Heart right ventricle (tissue), 16 donors: ENCODE measurements around the gene SLC35A1. TPM values are rescaled to one million over a fixed set of nuclear protein-coding genes. Genes with fewer than 3 reads are reported as not detected.

Source experiments
- ATAC-seq, 8 donors: fragments of 200-7000 bp; cut with Tn5 transposase; one replicate each; pipeline ENCODE4 v1.9.1; 2020; ENCODE audit warnings: mild to moderate bottlenecking in 8 of 8, moderate library complexity in 8 of 8, moderate number of reproducible peaks in 1 of 8
- DNase-seq, 2 donors: peaks; one replicate each; pipeline ENCODE4 v3.0.0-alpha.2; 2020
- H3K27ac ChIP-seq, 10 donors: fragments of 200-600 bp; sonication (generic) in 2 of 10; one replicate each; pipeline versions ENCODE4 v1.5.0 to v1.8.0; 2020 to 2022; ENCODE audit warnings: mild to moderate bottlenecking in 3 of 10
- H3K27me3 ChIP-seq, 7 donors: fragments of 200-600 bp; one replicate each; pipeline ENCODE4 v1.8.0; 2021 to 2022; ENCODE audit warnings: mild to moderate bottlenecking in 2 of 7
- H3K36me3 ChIP-seq, 9 donors: fragments of 200-600 bp; sonication (generic) in 1 of 9; one replicate each; pipeline versions ENCODE4 v1.5.0 to v1.8.0; 2020 to 2022; ENCODE audit warnings: mild to moderate bottlenecking in 2 of 9
- H3K4me1 ChIP-seq, 9 donors: fragments of 200-600 bp; sonication (generic) in 1 of 9; one replicate each; pipeline versions ENCODE4 v1.5.0 to v1.8.0; 2020 to 2022; ENCODE audit warnings: mild to moderate bottlenecking in 4 of 9
- H3K4me3 ChIP-seq, 10 donors: fragments of 200-600 bp; sonication (generic) in 2 of 10; one replicate each; pipeline versions ENCODE4 v1.5.0 to v1.8.0; 2020 to 2022; ENCODE audit warnings: mild to moderate bottlenecking in 7 of 10, moderate library complexity in 2 of 10
- H3K9me3 ChIP-seq, 11 donors: fragments of 200-600 bp in 10 of 11; sonication (generic) in 2 of 11; one replicate each; pipeline versions ENCODE4 v1.5.0 to v1.8.0; 2013 to 2022; ENCODE audit warnings: mild to moderate bottlenecking in 2 of 11, control low read depth in 1 of 11, moderate library complexity in 1 of 11
- WGBS, 2 donors: extraction: QIAGEN DNeasy Blood & Tissue Kit; methylation state at CpG; one replicate each; pipeline ENCODE4 v1.1.7; 2013; ENCODE audit warnings: inconsistent platforms in 1 of 2; 5-methylcytosine and 5-hydroxymethylcytosine counted together
- intact Hi-C, 10 donors: fragments of 100-400 bp; cut with DNase I; formaldehyde crosslinking; loops; one replicate each; pipeline versions ENCODE4 v1.11.1 to v1.14.2; 2022
- polyA plus RNA-seq, 2 donors: library from polyadenylated mRNA; stranded (reverse); fragments of 200-250 nt; gene quantifications; one replicate each; pipeline ENCODE4 v1.2.3, GENCODE V29; 2013
- total RNA-seq, 10 donors: library from RNA; stranded (reverse); fragmentation: NEBNext Ultra II Directional in 3 of 10; extraction: Animal tissue kit (Norgen Biotek cat#: 25700) in 3 of 10; gene quantifications; one replicate each; pipeline versions ENCODE4 v1.2.1 to v1.2.4, GENCODE V29; 2021 to 2023
- TF ChIP-seq, protein P1 (sequence below), 9 donors: fragments of 200-600 bp; sonication (generic) in 2 of 9; IDR thresholded peaks; one replicate each; pipeline versions ENCODE4 v1.5.0 to v1.8.0; 2021 to 2022; ENCODE audit warnings: antibody characterized with exemption in 9 of 9, mild to moderate bottlenecking in 5 of 9, moderate library complexity in 1 of 9
- donor health status: Arrhythmogenic right ventricular cardiomyopathy.
- donor health status: ischemic (EF 13 %, LVEDD 7.1; RV severe dilation, severe dysfunction).
- donor health status: healthy with polysubstance abuse.
- donor health status: DM: no; HTN: yes; CAD: no.
- donor health status: DM: no; HTN: no; CAD: no.
- donor health status: ischemic (EF 25% LVEDD 6.9; RV normal size, moderate dysfunction).
- donor health status: ischemic (EF 25% LVEDD 5.7; RV mildly dilated, moderate dysfunction).
- donor health status: healthy.
- donor health status: DM: yes; HTN: yes; CAD: no.
- donor health status: Ischemic cardiomyopathy.
- donor health status: ischemic (EF 35%, LVEDD 5.7; RV mildly dilated, moderate dysfunction).
- donor health status: nonischemic (EF 11% LVEDD 7.7; RV severe dilation, severe dysfunction).
- donor health status: DM: yes; HTN: yes; CAD: no.
- donor health status: PGD.
- donor health status: ischemic (EF 29% LVEDD 5.4; RV normal size, mild dysfunction).
- donor health status: nonischemic (EF 23%, LVEDD 6.1; RV moderate dilation, normal function).

Gene SLC35A1
- total and polyA plus RNA-seq, 12 donors, result 7.0 to 23.0 (median 9.9) TPM

DNA sequence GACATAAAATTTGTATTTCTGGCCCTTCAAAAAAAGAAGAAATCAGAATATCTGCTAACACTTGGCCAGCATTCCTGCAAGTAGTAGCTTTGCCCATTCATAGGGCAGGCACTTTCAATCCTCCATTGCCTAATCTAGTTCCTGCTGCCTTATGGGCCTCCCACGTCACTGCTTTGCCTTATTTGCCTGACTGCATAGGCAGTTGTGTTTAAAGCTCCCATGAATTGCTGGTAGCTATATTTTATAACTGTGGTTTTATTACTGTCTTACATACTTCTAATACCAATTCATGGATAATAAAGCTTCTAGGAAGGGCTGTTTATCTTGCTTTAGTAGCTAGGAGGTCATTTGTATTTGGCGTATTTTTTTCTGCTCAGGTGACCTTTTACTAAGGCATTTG, 7.7 kb upstream of the SLC35A1 start:
- Histone ChIP-seq H3K27ac (no peak overlapping the region), H3K4me1 (no peaks in the 10 kb centered on the region), H3K4me3 (no peak overlapping the region), H3K9me3 (peaks cover 0 to 10% (median 0%) of the 10 kb centered on the region in 11 donors), H3K36me3 (no peaks in the 10 kb centered on the region), H3K27me3 (peaks cover 0 to 9% (median 0%) of the 10 kb centered on the region in 7 donors)
- ATAC-seq (no peak), DNase-seq (no peak)
- TF ChIP-seq, protein P1, sequence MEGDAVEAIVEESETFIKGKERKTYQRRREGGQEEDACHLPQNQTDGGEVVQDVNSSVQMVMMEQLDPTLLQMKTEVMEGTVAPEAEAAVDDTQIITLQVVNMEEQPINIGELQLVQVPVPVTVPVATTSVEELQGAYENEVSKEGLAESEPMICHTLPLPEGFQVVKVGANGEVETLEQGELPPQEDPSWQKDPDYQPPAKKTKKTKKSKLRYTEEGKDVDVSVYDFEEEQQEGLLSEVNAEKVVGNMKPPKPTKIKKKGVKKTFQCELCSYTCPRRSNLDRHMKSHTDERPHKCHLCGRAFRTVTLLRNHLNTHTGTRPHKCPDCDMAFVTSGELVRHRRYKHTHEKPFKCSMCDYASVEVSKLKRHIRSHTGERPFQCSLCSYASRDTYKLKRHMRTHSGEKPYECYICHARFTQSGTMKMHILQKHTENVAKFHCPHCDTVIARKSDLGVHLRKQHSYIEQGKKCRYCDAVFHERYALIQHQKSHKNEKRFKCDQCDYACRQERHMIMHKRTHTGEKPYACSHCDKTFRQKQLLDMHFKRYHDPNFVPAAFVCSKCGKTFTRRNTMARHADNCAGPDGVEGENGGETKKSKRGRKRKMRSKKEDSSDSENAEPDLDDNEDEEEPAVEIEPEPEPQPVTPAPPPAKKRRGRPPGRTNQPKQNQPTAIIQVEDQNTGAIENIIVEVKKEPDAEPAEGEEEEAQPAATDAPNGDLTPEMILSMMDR (IDR thresholded peaks at IDR 0.05), result no peak
- WGBS, 2 donors, result 81 to 88% methylated on average over 2 of the region's 2 CpGs
- intact Hi-C loops, result no loop called here

DNA sequence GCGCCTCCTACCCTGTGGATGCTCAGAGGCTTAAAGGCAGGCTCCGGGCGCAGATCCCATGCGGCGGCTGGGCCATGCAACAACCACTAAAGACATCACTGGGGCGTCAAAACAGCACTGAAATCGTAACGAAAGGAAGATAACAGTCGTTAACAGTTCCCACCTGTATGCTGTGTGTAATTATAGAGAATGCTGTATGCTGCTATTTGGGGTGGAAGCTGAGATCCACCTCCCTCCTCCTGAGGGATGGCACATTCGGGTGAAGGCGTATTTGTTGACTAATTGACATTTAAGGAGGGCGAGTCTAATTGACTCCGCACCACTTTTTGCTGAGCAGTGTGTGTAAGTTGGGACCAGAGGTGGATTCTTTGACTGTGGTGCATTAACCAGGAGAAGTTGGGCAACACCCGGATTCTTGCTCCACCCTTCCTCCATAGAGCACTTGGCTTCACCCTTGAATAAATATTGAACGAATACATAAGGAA, 687 bp downstream of the SLC35A1 start:
- TF ChIP-seq, protein P1 (IDR thresholded peaks at IDR 0.05), result no peak
- Histone ChIP-seq H3K27me3 (no peaks in the 10 kb centered on the region), H3K36me3 (peaks cover 0 to 14% (median 0%) of the 10 kb centered on the region in 9 donors), H3K9me3 (no peaks in the 10 kb centered on the region), H3K4me1 (peaks cover 2 to 13% (median 9%) of the 10 kb centered on the region in 9 donors), H3K4me3 (peak overlapping the region; percentile 55 to 94 (median 86)), H3K27ac (peak overlapping the region; percentile 74 to 99 (median 95))
- intact Hi-C loops, result loop anchor here in 5 of 10 donors (5.0 to 10.0 kb wide), 6 partner anchors 61 to 221 kb away; partner anchors contain the start of genes CFAP206 (in 1 of the 5) and SMIM8 (in 1 of the 5)
- 1 to 2% methylated on average over 15 of the region's 15 CpGs for WGBS, 2 donors
- DNase-seq, result peak; percentile 48 to 63
- ATAC-seq, result peak in 4 of 8 donors; percentile 2 to 87 (median 11)

DNA sequence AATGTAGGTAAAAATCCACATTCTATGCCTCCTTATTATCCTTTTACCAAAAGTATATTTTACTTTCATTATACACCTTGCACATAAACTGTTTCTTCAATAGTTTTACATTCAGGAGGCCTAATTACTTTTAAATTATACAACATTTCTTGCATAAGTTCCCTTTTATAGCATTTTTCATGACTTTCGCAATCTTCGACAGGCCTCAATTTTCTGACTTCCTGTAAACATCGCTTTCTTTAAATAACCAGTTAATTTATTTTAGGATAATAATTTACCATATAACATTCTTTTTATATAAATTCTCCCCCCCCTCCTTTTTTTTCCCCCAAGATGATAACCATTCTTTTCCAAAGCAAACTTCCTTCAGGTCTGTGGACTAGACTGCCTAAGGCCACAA, 9.2 kb downstream of the SLC35A1 start:
- peaks cover 0 to 5% (median 0%) of the 10 kb centered on the region in 11 donors for H3K9me3 ChIP-seq
- 89% methylated on average over 3 of the region's 3 CpGs for WGBS, 2 donors
- DNase-seq (no peak), ATAC-seq (no peak)
- H3K27ac ChIP-seq, result no peak overlapping the region
- no peaks in the 10 kb centered on the region for H3K27me3 ChIP-seq
- no peak overlapping the region for H3K4me3 ChIP-seq
- TF ChIP-seq, protein P1 (IDR thresholded peaks at IDR 0.05), result no peak
- H3K4me1 ChIP-seq, result peaks cover 0 to 15% (median 0%) of the 10 kb centered on the region in 9 donors
- peaks cover 0 to 43% (median 0%) of the 10 kb centered on the region in 9 donors for H3K36me3 ChIP-seq
- intact Hi-C loops, result no loop called here

DNA sequence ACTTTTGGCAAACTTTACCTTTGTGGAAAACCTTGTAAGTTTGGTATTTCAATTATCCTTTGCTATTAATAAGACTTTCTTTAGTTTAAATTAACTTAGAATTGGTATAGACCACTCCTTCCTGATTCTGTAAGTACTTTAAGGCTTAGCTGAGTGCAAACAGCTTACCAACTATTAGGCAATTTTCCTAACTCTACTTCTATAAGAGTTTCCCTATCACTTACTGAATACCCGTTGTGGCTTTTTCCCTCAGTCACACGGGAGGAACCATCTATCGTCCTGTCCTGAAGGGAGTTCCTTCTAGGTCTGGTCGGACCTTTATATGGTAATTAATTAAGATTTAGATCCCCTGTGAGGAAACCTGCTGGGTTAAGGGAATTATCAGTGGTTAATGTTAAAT, 9.6 kb downstream of the SLC35A1 start:
- peaks cover 0 to 41% (median 0%) of the 10 kb centered on the region in 9 donors for H3K36me3 ChIP-seq
- DNase-seq (no peak), ATAC-seq (no peak)
- no peak overlapping the region for H3K4me3 ChIP-seq
- no peak overlapping the region for H3K27ac ChIP-seq
- 74 to 77% methylated on average over 4 of the region's 4 CpGs for WGBS, 2 donors
- intact Hi-C loops, result no loop called here
- H3K9me3 ChIP-seq, result peaks cover 0 to 5% (median 0%) of the 10 kb centered on the region in 11 donors
- TF ChIP-seq, protein P1 (IDR thresholded peaks at IDR 0.05), result no peak
- H3K27me3 ChIP-seq, result no peaks in the 10 kb centered on the region
- H3K4me1 ChIP-seq, result peaks cover 0 to 15% (median 0%) of the 10 kb centered on the region in 9 donors
